GM12864 (cell line): Measurements from ENCODE around the gene CFAP97D1.
"Not testable (repeated sequence)": the region's sequence is repeated elsewhere in the genome, so short reads cannot be mapped to it uniquely, and the experiment has no call there.

ENCODE experiments used
- DNase-seq: peaks from one replicate; pipeline ENCODE4 v3.0.0-alpha.2; 2011; ENCODE audit warnings: low read depth
- H3K4me3 ChIP-seq: 2 replicates; pipeline ENCODE4 v1.5.1; 2011; ENCODE audit warnings: mild to moderate bottlenecking, low read depth, low read length, control low read depth
- TF ChIP-seq, protein P1 (sequence below): IDR thresholded peaks from 2 replicates; pipeline ENCODE4 v1.5.1; 2011; ENCODE audit warnings: low read depth, mild to moderate bottlenecking, moderate library complexity, low read length, control low read depth, inconsistent platforms; ENCODE audit errors: missing control alignments

The CFAP97D1 gene

DNA sequence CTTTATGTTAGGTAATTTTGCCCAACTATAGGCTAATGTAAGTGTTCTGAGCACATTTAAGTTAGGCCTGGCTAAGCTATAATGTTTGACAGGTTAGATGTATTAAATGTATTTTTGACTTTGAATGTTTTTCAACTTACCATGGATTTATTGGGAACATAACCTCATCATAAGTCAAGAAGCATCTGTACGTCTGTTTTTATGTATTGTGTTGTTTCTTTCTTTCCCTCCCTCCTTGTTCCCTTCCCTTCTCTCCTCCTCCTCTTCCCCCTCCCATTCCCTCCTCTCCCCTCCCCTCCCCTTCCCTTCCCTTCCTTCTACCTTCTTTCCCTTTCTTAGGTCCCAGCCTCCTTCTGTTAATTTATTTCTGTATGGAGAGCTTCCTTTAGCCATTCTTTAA, 9.2 kb downstream of the CFAP97D1 start:
- TF ChIP-seq, protein P1, sequence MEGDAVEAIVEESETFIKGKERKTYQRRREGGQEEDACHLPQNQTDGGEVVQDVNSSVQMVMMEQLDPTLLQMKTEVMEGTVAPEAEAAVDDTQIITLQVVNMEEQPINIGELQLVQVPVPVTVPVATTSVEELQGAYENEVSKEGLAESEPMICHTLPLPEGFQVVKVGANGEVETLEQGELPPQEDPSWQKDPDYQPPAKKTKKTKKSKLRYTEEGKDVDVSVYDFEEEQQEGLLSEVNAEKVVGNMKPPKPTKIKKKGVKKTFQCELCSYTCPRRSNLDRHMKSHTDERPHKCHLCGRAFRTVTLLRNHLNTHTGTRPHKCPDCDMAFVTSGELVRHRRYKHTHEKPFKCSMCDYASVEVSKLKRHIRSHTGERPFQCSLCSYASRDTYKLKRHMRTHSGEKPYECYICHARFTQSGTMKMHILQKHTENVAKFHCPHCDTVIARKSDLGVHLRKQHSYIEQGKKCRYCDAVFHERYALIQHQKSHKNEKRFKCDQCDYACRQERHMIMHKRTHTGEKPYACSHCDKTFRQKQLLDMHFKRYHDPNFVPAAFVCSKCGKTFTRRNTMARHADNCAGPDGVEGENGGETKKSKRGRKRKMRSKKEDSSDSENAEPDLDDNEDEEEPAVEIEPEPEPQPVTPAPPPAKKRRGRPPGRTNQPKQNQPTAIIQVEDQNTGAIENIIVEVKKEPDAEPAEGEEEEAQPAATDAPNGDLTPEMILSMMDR, result no peak
- H3K4me3 ChIP-seq, result no peak overlapping the region
- no peak for DNase-seq

- no peak for DNase-seq
- TF ChIP-seq, protein P1, result no peak
- H3K4me3 ChIP-seq, result no peak overlapping the region
These were observed 10.2 kb downstream of the CFAP97D1 start for GRCh38 chr17:43790311-43790940.

GRCh38 chr17:43791589-43791988, 11.4 kb downstream of the CFAP97D1 start:
- H3K4me3 ChIP-seq, result no peak overlapping the region
- DNase-seq, result no peak
- TF ChIP-seq, protein P1, result no peak

GRCh38 chr17:43792668-43793067, 12.4 kb downstream of the CFAP97D1 start:
- not testable (repeated sequence) for DNase-seq, H3K4me3 ChIP-seq

GRCh38 chr17:43798024-43798423, 17.8 kb downstream of the CFAP97D1 start:
- DNase-seq, H3K4me3 ChIP-seq: not testable (repeated sequence)

DNA sequence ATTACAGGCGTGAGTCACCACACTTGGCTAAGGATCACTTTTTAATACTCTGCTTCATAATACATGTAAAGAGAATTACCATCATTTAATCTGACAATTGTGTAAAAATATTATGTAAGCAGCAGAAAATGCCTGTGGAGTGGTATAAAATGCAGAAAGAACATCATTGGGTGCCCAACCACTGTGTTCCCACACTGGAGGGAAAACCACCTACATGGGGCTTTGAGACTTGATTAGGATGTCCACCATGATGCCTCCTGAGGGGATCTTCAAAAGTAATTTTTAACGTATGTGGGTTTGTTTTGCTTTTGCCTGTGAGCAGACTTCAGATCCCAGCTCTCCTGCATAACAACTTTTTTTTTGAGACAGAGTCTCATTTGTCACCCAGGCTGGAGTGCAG, 18.8 kb downstream of the CFAP97D1 start:
- TF ChIP-seq, protein P1, result no peak
- no peak overlapping the region for H3K4me3 ChIP-seq
- no peak for DNase-seq

DNA sequence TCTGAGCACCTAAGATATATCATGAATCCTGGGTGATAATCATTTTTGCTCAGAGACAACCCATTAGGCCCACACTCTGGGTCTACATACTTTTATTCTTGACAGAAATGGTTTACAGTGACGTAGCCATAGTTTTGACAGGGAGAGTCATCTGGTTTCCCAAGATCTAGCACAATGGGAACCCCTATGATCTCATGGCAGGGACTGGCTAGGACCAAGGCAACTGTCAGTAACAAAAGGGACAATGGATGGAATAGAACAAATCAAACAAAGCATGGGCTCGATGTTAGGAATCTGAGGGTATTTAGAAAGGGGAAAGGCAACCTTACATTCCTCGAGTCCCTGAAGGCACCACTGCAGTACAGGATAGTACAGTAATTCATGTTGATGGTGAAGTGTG, 20.5 kb downstream of the CFAP97D1 start:
- H3K4me3 ChIP-seq, result no peak overlapping the region
- no peak for DNase-seq
- TF ChIP-seq, protein P1, result no peak

- TF ChIP-seq, protein P1, result no peak
- no peak for DNase-seq
- H3K4me3 ChIP-seq, result no peak overlapping the region
These were observed 21.6 kb downstream of the CFAP97D1 start for GRCh38 chr17:43801844-43802243.
